Keratinocyte (primary cell): ENCODE data around the gene KDM6B. TPM values are rescaled to one million over a fixed set of nuclear protein-coding genes. Genes with fewer than 3 reads are reported as not detected.
A peak's percentile ranks its signal among the peaks of the same experiment; 100 is the strongest.

ENCODE experiments used
- DNase-seq: peaks from one replicate; pipeline ENCODE4 v3.0.0-alpha.2; 2011; ENCODE audit warnings: low read depth, missing footprints, low spot score
- FAIRE-seq: peaks from 2 replicates; lab custom pipeline; 2011; peaks lifted over from hg19 to GRCh38; lab: Jason Lieb, UNC
- H2AFZ ChIP-seq: 2 replicates; pipeline ENCODE4 v1.6.0; 2012; ENCODE audit warnings: low read length, control low read depth, inconsistent platforms; ENCODE audit not compliant: control insufficient read depth
- H3K27ac ChIP-seq: 2 replicates; pipeline ENCODE4 v1.5.1; 2011; ENCODE audit warnings: low read length; ENCODE audit not compliant: control insufficient read depth, insufficient read depth
- H3K27me3 ChIP-seq: 3 replicates; pipeline ENCODE4 v1.6.0; 2011; ENCODE audit warnings: low read length; ENCODE audit not compliant: control insufficient read depth, insufficient read depth; ENCODE audit errors: extremely low read depth
- H3K36me3 ChIP-seq, 2 experiments: 2 replicates in 1 of 2; 3 replicates in 1 of 2; pipeline ENCODE4 v1.5.1; 2011; ENCODE audit warnings: low read length in 2 of 2, mild to moderate bottlenecking in 1 of 2; ENCODE audit not compliant: control insufficient read depth in 2 of 2, insufficient read depth in 2 of 2; ENCODE audit errors: extremely low read depth in 1 of 2
- H3K4me1 ChIP-seq: 3 replicates; pipeline ENCODE4 v1.5.1; 2011; ENCODE audit warnings: low read length; ENCODE audit not compliant: control insufficient read depth, insufficient read depth; ENCODE audit errors: extremely low read depth
- H3K4me2 ChIP-seq: 3 replicates; pipeline ENCODE4 v1.6.0; 2011; ENCODE audit warnings: low read depth, low read length; ENCODE audit not compliant: control insufficient read depth, insufficient read depth; ENCODE audit errors: extremely low read depth
- H3K4me3 ChIP-seq, 3 experiments: fragments of 200-600 bp in 1 of 3; sonication (generic) in 1 of 3; 2 replicates in 2 of 3; 3 replicates in 1 of 3; pipeline ENCODE4 v1.5.1; 2011 to 2016; ENCODE audit warnings: low read length in 3 of 3, mild to moderate bottlenecking in 3 of 3, control low read depth in 2 of 3, inconsistent platforms in 1 of 3, low read depth in 1 of 3, mixed read lengths in 1 of 3, mixed run types in 1 of 3, moderate library complexity in 1 of 3; ENCODE audit not compliant: control insufficient read depth in 2 of 3, insufficient read depth in 2 of 3; ENCODE audit errors: extremely low read depth in 1 of 3
- H3K79me2 ChIP-seq: 2 replicates; pipeline ENCODE4 v1.6.0; 2012; ENCODE audit warnings: low read length; ENCODE audit not compliant: control insufficient read depth, insufficient read depth
- H3K9ac ChIP-seq: 3 replicates; pipeline ENCODE4 v1.6.0; 2011; ENCODE audit warnings: low read length; ENCODE audit not compliant: control insufficient read depth, insufficient read depth; ENCODE audit errors: extremely low read depth
- H3K9me1 ChIP-seq: 3 replicates; pipeline ENCODE4 v1.6.0; 2011; ENCODE audit warnings: low read length; ENCODE audit not compliant: control insufficient read depth, insufficient read depth; ENCODE audit errors: extremely low read depth
- H3K9me3 ChIP-seq: 2 replicates; pipeline ENCODE4 v1.5.1; 2012; ENCODE audit warnings: low read depth, low read length; ENCODE audit not compliant: control insufficient read depth
- H4K20me1 ChIP-seq: 3 replicates; pipeline ENCODE4 v1.6.0; 2011; ENCODE audit warnings: low read length; ENCODE audit not compliant: control insufficient read depth, insufficient read depth; ENCODE audit errors: extremely low read depth
- CTCF ChIP-seq, 3 experiments: IDR thresholded peaks in 1 of 3; conservative IDR thresholded peaks in 1 of 3; optimal IDR thresholded peaks in 1 of 3; 2 replicates in 2 of 3; 3 replicates in 1 of 3; pipeline versions ENCODE3 to v1.5.1; 2011; ENCODE audit warnings: low read length in 3 of 3, mild to moderate bottlenecking in 3 of 3, moderate library complexity in 2 of 3, control low read depth in 1 of 3, inconsistent platforms in 1 of 3; ENCODE audit not compliant: insufficient read depth in 2 of 3; ENCODE audit errors: extremely low read depth in 1 of 3
- EZH2 ChIP-seq: IDR thresholded peaks from one replicate; pipeline ENCODE4 v1.6.1; 2012; ENCODE audit warnings: inconsistent platforms, mild to moderate bottlenecking, low read length, moderate library complexity
- dilution Hi-C: fragments of 300-500 bp; cut with MboI; formaldehyde crosslinking; loops from one replicate; pipeline ENCODE4 v1.7.0; 2020; ENCODE audit warnings: low sequenced_read_pairs; ENCODE audit not compliant: extremely low pct_ligation_motif_present
- polyA plus RNA-seq, 5 experiments: library from polyadenylated mRNA; depleted of rRNA in 3 of 5; stranded (reverse) in 3 of 5; stranded (forward) in 1 of 5; unstranded in 1 of 5; fragments of >200 nt; gene quantifications; 1 replicate in 1 of 5; 2 replicates in 3 of 5; 3 replicates in 1 of 5; pipeline versions ENCODE4 v1.2.1 to v1.2.3, GENCODE V29; 2011 to 2012; ENCODE audit warnings: missing spikeins in 2 of 5, low read depth in 1 of 5, low replicate concordance in 1 of 5

Gene KDM6B
- polyA plus RNA-seq, 1 donor (not counting 4 experiments of a cell fraction or from before 2014, with no cell fraction given), result 1.6 TPM

GRCh38 chr17:7857713-7858521 is 23.9 kb downstream of the KDM6B start, which contains the start of gene CYB5D1:
Gene CYB5D1, plus strand, starts transcription at chr17:7858003. Its CDS starts 132 bp downstream, at chr17:7858135.
- Histone ChIP-seq H3K4me2 (peak within 1 kb of the TSS; percentile 97), H4K20me1 (peaks cover 2% of the 10 kb centered on the region), H3K4me3 (peak within 1 kb of the TSS; percentile 57 to 98 (median 79)), H2AFZ (peak within 1 kb of the TSS; percentile 93), H3K4me1 (peaks cover 33% of the 10 kb centered on the region), H3K27ac (peak within 1 kb of the TSS; percentile 73), H3K9ac (peak within 1 kb of the TSS; percentile 79), H3K9me3 (no peaks in the 10 kb centered on the region), H3K36me3 (peaks cover 8 to 11% of the 10 kb centered on the region in 2 experiments), H3K79me2 (peaks cover 25% of the 10 kb centered on the region), H3K27me3 (no peaks in the 10 kb centered on the region), H3K9me1 (no peaks in the 10 kb centered on the region)
- no peak for FAIRE-seq
- dilution Hi-C loops, result no loop called here
- DNase-seq, result no peak
- no peak for TF ChIP-seq EZH2
- TF ChIP-seq CTCF (optimal IDR thresholded peaks at IDR 0.05 in 1 of 3, IDR thresholded peaks at IDR 0.05 in 1 of 3, conservative IDR thresholded peaks at IDR 0.05 in 1 of 3; ENCODE audit: extremely low read depth in 1 of 3, insufficient read depth in 2 of 3, low read length in 3 of 3), result peak in 1 of 3 experiments; percentile 3

GRCh38 chr17:7858522-7858810 is 24.4 kb downstream of the KDM6B start:
- peaks cover 37% of the 10 kb centered on the region for H3K4me1 ChIP-seq
- no peaks in the 10 kb centered on the region for H3K9me1 ChIP-seq
- no peaks in the 10 kb centered on the region for H3K27me3 ChIP-seq
- dilution Hi-C loops, result no loop called here
- H3K4me3 ChIP-seq, result peak overlapping the region; percentile 57 to 98 (median 79)
- peak overlapping the region; percentile 93 for H2AFZ ChIP-seq
- H4K20me1 ChIP-seq, result no peaks in the 10 kb centered on the region
- no peak for DNase-seq
- H3K9me3 ChIP-seq, result no peaks in the 10 kb centered on the region
- peaks cover 5 to 8% of the 10 kb centered on the region in 2 experiments for H3K36me3 ChIP-seq
- H3K4me2 ChIP-seq, result peak overlapping the region; percentile 97
- peak overlapping the region; percentile 73 for H3K27ac ChIP-seq
- TF ChIP-seq CTCF (optimal IDR thresholded peaks at IDR 0.05 in 1 of 3, IDR thresholded peaks at IDR 0.05 in 1 of 3, conservative IDR thresholded peaks at IDR 0.05 in 1 of 3; ENCODE audit: extremely low read depth in 1 of 3, insufficient read depth in 2 of 3, low read length in 3 of 3) (peak; percentile 41 to 69 (median 57)), EZH2 (no peak)
- peak; percentile 60 for FAIRE-seq
- peak overlapping the region; percentile 79 for H3K9ac ChIP-seq
- H3K79me2 ChIP-seq, result peaks cover 25% of the 10 kb centered on the region
